K562 (cell line): ENCODE measurements around the gene PYGO2. TPM values are rescaled to one million over a fixed set of nuclear protein-coding genes. Genes with fewer than 3 reads are reported as not detected.

ENCODE experiments used
- COPS2 ChIP-seq: fragments of 450-650 bp; conservative IDR thresholded peaks from 2 replicates; pipeline ENCODE4 v1.6.1; 2016; ENCODE audit warnings: mild to moderate bottlenecking, moderate library complexity
- CREB5 ChIP-seq: fragments of 250-450 bp; sonication (Bioruptor Pico); IDR thresholded peaks from 2 replicates; pipeline ENCODE4 v1.5.0; 2020; ENCODE audit warnings: mild to moderate bottlenecking
- MTF1 ChIP-seq: fragments of 250-450 bp; sonication (Bioruptor Pico); IDR thresholded peaks from 2 replicates; pipeline ENCODE4 v1.9.0; 2021; ENCODE audit warnings: moderate library complexity, mild to moderate bottlenecking, inconsistent platforms, borderline replicate concordance
- RBBP5 ChIP-seq: fragments of 200-600 bp; sonication (generic); IDR thresholded peaks from 2 replicates; pipeline ENCODE4 v1.6.1; 2012; ENCODE audit warnings: borderline replicate concordance, mild to moderate bottlenecking, low read length, control low read depth, inconsistent platforms; ENCODE audit not compliant: insufficient read depth, poor library complexity, severe bottlenecking
- TBP ChIP-seq: optimal IDR thresholded peaks from 2 replicates; pipeline ENCODE3; 2011; ENCODE audit warnings: low read depth, low read length, improper control_type of control experiment
- TFE3 ChIP-seq: fragments of 450-650 bp; formaldehyde crosslinking; IDR thresholded peaks from 2 replicates; pipeline ENCODE4 v1.4.0; 2020; ENCODE audit warnings: mild to moderate bottlenecking, mixed read lengths
- ZBTB7A ChIP-seq: IDR thresholded peaks from 2 replicates; pipeline ENCODE4 v1.6.1; 2011; ENCODE audit warnings: low read depth, mild to moderate bottlenecking, low read length, moderate library complexity, borderline replicate concordance; ENCODE audit not compliant: control insufficient read depth
- ZFP30 ChIP-seq: fragments of 250-450 bp; sonication (Bioruptor Pico); IDR thresholded peaks from 2 replicates; pipeline ENCODE4 v1.8.0; 2022; ENCODE audit warnings: moderate library complexity, mild to moderate bottlenecking, inconsistent platforms, borderline replicate concordance
- polyA plus RNA-seq, 8 experiments: library from polyadenylated mRNA; depleted of rRNA in 4 of 8; stranded (reverse) in 5 of 8; unstranded in 3 of 8; fragments of >200 nt; fragmentation: Nextera tagmentation in 2 of 8; fragmentation: Illumina TruSeq in 1 of 8; extraction: Ambion mirVana in 2 of 8; extraction: Trizol in 1 of 8; gene quantifications; 2 replicates each; pipeline versions ENCODE4 v1.2.1 to v1.2.3, GENCODE V29; 2011 to 2014; ENCODE audit warnings: inconsistent platforms in 1 of 8, missing spikeins in 1 of 8
- total RNA-seq, 7 experiments: library from RNA; depleted of rRNA in 6 of 7; stranded (reverse); fragments of >200 nt in 6 of 7; fragmentation: Illumina TruSeq in 2 of 7; extraction: Trizol in 2 of 7; gene quantifications; 2 replicates each; pipeline versions ENCODE4 v1.2.1 to v1.2.3, GENCODE V29; 2011 to 2021; ENCODE audit warnings: low replicate concordance in 1 of 7
- TF ChIP-seq, protein P1 (sequence below): sonication (generic); formaldehyde crosslinking; IDR thresholded peaks from 2 replicates; pipeline ENCODE4 v1.8.0; 2023; ENCODE audit warnings: missing genetic modification reagents, mild to moderate bottlenecking, borderline replicate concordance
- TF ChIP-seq, protein P2 (sequence below): fragments of 250-450 bp; sonication (Bioruptor Pico); IDR thresholded peaks from 2 replicates; pipeline ENCODE4 v1.4.0; 2020; ENCODE audit warnings: mild to moderate bottlenecking, moderate library complexity
- TF ChIP-seq, protein P3 (sequence below): fragments of 450-650 bp; formaldehyde crosslinking; IDR thresholded peaks from 2 replicates; pipeline ENCODE4 v1.4.0; 2020; ENCODE audit warnings: mild to moderate bottlenecking

The PYGO2 gene
- total and polyA plus RNA-seq, 9 of the 15 experiments (the other 6 are each of a cell fraction or from before 2014, with no cell fraction given): 8.3 to 36.2 (median 18.2) TPM

- TF ChIP-seq, protein P1, sequence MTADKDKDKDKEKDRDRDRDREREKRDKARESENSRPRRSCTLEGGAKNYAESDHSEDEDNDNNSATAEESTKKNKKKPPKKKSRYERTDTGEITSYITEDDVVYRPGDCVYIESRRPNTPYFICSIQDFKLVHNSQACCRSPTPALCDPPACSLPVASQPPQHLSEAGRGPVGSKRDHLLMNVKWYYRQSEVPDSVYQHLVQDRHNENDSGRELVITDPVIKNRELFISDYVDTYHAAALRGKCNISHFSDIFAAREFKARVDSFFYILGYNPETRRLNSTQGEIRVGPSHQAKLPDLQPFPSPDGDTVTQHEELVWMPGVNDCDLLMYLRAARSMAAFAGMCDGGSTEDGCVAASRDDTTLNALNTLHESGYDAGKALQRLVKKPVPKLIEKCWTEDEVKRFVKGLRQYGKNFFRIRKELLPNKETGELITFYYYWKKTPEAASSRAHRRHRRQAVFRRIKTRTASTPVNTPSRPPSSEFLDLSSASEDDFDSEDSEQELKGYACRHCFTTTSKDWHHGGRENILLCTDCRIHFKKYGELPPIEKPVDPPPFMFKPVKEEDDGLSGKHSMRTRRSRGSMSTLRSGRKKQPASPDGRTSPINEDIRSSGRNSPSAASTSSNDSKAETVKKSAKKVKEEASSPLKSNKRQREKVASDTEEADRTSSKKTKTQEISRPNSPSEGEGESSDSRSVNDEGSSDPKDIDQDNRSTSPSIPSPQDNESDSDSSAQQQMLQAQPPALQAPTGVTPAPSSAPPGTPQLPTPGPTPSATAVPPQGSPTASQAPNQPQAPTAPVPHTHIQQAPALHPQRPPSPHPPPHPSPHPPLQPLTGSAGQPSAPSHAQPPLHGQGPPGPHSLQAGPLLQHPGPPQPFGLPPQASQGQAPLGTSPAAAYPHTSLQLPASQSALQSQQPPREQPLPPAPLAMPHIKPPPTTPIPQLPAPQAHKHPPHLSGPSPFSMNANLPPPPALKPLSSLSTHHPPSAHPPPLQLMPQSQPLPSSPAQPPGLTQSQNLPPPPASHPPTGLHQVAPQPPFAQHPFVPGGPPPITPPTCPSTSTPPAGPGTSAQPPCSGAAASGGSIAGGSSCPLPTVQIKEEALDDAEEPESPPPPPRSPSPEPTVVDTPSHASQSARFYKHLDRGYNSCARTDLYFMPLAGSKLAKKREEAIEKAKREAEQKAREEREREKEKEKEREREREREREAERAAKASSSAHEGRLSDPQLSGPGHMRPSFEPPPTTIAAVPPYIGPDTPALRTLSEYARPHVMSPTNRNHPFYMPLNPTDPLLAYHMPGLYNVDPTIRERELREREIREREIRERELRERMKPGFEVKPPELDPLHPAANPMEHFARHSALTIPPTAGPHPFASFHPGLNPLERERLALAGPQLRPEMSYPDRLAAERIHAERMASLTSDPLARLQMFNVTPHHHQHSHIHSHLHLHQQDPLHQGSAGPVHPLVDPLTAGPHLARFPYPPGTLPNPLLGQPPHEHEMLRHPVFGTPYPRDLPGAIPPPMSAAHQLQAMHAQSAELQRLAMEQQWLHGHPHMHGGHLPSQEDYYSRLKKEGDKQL (CRISPR knock-in tag): no peak
- TF ChIP-seq ZFP30 (CRISPR knock-in tag) (no peak), RBBP5 (peak; percentile 80), COPS2 (no peak), CREB5 (CRISPR knock-in tag) (no peak), TBP (peak; percentile 70), MTF1 (CRISPR knock-in tag) (no peak), TFE3 (CRISPR knock-in tag) (no peak), ZBTB7A (peak; percentile 93)
- TF ChIP-seq, protein P2, sequence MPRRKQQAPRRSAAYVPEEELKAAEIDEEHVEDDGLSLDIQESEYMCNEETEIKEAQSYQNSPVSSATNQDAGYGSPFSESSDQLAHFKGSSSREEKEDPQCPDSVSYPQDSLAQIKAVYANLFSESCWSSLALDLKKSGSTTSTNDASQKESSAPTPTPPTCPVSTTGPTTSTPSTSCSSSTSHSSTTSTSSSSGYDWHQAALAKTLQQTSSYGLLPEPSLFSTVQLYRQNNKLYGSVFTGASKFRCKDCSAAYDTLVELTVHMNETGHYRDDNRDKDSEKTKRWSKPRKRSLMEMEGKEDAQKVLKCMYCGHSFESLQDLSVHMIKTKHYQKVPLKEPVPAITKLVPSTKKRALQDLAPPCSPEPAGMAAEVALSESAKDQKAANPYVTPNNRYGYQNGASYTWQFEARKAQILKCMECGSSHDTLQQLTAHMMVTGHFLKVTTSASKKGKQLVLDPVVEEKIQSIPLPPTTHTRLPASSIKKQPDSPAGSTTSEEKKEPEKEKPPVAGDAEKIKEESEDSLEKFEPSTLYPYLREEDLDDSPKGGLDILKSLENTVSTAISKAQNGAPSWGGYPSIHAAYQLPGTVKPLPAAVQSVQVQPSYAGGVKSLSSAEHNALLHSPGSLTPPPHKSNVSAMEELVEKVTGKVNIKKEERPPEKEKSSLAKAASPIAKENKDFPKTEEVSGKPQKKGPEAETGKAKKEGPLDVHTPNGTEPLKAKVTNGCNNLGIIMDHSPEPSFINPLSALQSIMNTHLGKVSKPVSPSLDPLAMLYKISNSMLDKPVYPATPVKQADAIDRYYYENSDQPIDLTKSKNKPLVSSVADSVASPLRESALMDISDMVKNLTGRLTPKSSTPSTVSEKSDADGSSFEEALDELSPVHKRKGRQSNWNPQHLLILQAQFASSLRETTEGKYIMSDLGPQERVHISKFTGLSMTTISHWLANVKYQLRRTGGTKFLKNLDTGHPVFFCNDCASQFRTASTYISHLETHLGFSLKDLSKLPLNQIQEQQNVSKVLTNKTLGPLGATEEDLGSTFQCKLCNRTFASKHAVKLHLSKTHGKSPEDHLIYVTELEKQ (CRISPR knock-in tag): no peak
- TF ChIP-seq, protein P3, sequence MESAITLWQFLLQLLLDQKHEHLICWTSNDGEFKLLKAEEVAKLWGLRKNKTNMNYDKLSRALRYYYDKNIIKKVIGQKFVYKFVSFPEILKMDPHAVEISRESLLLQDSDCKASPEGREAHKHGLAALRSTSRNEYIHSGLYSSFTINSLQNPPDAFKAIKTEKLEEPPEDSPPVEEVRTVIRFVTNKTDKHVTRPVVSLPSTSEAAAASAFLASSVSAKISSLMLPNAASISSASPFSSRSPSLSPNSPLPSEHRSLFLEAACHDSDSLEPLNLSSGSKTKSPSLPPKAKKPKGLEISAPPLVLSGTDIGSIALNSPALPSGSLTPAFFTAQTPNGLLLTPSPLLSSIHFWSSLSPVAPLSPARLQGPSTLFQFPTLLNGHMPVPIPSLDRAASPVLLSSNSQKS (CRISPR knock-in tag): no peak
Measured at GRCh38 chr1:154961207-154962155, at the start of gene PYGO2 (continued).
